Endodermal cell (in vitro differentiated cells): ENCODE measurements around the gene RNLS. TPM values are rescaled to one million over a fixed set of nuclear protein-coding genes. Genes with fewer than 3 reads are reported as not detected.

Experiments
- DNase-seq: peaks from one replicate; pipeline ENCODE4 v3.0.0-alpha.2; 2017
- H3K27ac ChIP-seq: 2 replicates; pipeline ENCODE4 v1.5.1; 2013; ENCODE audit warnings: mild to moderate bottlenecking, low read depth, low read length, moderate library complexity
- H3K27me3 ChIP-seq: 2 replicates; pipeline ENCODE4 v1.6.1; 2013; ENCODE audit warnings: mild to moderate bottlenecking, low read length, moderate library complexity; ENCODE audit not compliant: insufficient read depth, control insufficient read depth, poor library complexity, severe bottlenecking
- H3K36me3 ChIP-seq: 2 replicates; pipeline ENCODE4 v1.7.0; 2013; ENCODE audit warnings: mild to moderate bottlenecking, low read length, moderate library complexity; ENCODE audit not compliant: control insufficient read depth, insufficient read depth
- H3K4me1 ChIP-seq: one replicate; pipeline ENCODE4 v1.7.0; 2013; ENCODE audit warnings: low read length; ENCODE audit not compliant: control insufficient read depth, insufficient read depth
- H3K4me3 ChIP-seq: 2 replicates; pipeline ENCODE4 v1.5.1; 2013; ENCODE audit warnings: mild to moderate bottlenecking, low read length, moderate library complexity
- H3K9ac ChIP-seq: 2 replicates; pipeline ENCODE4 v1.6.1; 2013; ENCODE audit warnings: mild to moderate bottlenecking, low read length, moderate library complexity; ENCODE audit not compliant: poor library complexity, severe bottlenecking; ENCODE audit errors: extremely low read depth
- H3K9me3 ChIP-seq: 2 replicates; pipeline ENCODE4 v1.6.1; 2013; ENCODE audit warnings: mild to moderate bottlenecking, low read length, moderate library complexity; ENCODE audit not compliant: control insufficient read depth
- H3K27ac Mint-ChIP-seq: 2 replicates; pipeline ENCODE4 v1.8.0; 2020; ENCODE audit warnings: mixed read lengths
- H3K27me3 Mint-ChIP-seq: 2 replicates; pipeline ENCODE4 v1.8.0; 2021; ENCODE audit warnings: mild to moderate bottlenecking, mixed read lengths; ENCODE audit not compliant: insufficient read depth
- H3K36me3 Mint-ChIP-seq: 2 replicates; pipeline ENCODE4 v1.8.0; 2020; ENCODE audit warnings: low read depth, mixed read lengths
- H3K4me1 Mint-ChIP-seq: 2 replicates; pipeline ENCODE4 v1.8.0; 2020; ENCODE audit warnings: mixed read lengths
- H3K4me3 Mint-ChIP-seq: 2 replicates; pipeline ENCODE4 v1.8.0; 2020; ENCODE audit warnings: mild to moderate bottlenecking, moderate library complexity, mixed read lengths
- H3K9me3 Mint-ChIP-seq: 2 replicates; pipeline ENCODE4 v1.8.0; 2020; ENCODE audit warnings: mild to moderate bottlenecking, mixed read lengths
- WGBS, 2 experiments: methylation state at CpG; one replicate each; pipeline versions ENCODE4 v1.1.5 to v1.1.7; 2013; ENCODE audit warnings: missing lambda C conversion rate in 2 of 2, mixed read lengths in 1 of 2; ENCODE audit not compliant: insufficient coverage in 1 of 2, insufficient read length in 1 of 2; 5-methylcytosine and 5-hydroxymethylcytosine counted together
- total RNA-seq, 2 donors: library from RNA; stranded (reverse); fragmentation: NEBNext Ultra II Directional in 1 of 2; extraction: Animal tissue kit (Norgen Biotek cat#: 25700) in 1 of 2; gene quantifications; 2 replicates in 1 of 2; 3 replicates in 1 of 2; pipeline ENCODE4 v1.2.1, GENCODE V29; 2021
- TF ChIP-seq, protein P1 (sequence below): fragments of 200-600 bp; sonication (generic); conservative IDR thresholded peaks from 2 replicates; pipeline ENCODE4 v1.5.0; 2021; ENCODE audit warnings: antibody characterized with exemption, mild to moderate bottlenecking

RNLS gene
- total RNA-seq, 2 donors from 2014 or later = 10.1 to 12.3 TPM

DNA sequence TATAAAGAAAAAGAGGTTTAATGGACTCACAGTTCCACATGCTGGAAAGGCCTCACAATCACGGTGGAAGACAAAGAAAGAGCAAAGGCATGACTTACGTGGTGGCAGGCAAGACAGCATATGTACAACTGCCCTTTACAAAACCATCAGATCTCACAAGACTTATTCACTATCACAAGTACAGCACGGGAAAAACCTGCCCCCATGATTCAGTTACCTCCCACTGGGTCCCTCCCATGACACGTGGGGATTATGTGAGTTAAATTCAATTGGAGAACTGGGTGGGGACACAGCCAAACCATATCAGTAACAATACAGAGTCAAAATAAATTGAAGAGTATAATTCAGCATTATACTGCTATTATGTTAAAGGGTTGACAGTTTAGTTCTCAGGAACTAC lies 37.8 kb downstream of the RNLS start:
- Histone ChIP-seq H3K9me3 (no peaks in the 10 kb centered on the region), H3K36me3 (no peaks in the 10 kb centered on the region), H3K4me1 (peaks cover 5% of the 10 kb centered on the region), H3K9ac (no peak overlapping the region), H3K27ac (no peak overlapping the region), H3K27me3 (no peaks in the 10 kb centered on the region), H3K4me3 (no peak overlapping the region)
- TF ChIP-seq, protein P1, sequence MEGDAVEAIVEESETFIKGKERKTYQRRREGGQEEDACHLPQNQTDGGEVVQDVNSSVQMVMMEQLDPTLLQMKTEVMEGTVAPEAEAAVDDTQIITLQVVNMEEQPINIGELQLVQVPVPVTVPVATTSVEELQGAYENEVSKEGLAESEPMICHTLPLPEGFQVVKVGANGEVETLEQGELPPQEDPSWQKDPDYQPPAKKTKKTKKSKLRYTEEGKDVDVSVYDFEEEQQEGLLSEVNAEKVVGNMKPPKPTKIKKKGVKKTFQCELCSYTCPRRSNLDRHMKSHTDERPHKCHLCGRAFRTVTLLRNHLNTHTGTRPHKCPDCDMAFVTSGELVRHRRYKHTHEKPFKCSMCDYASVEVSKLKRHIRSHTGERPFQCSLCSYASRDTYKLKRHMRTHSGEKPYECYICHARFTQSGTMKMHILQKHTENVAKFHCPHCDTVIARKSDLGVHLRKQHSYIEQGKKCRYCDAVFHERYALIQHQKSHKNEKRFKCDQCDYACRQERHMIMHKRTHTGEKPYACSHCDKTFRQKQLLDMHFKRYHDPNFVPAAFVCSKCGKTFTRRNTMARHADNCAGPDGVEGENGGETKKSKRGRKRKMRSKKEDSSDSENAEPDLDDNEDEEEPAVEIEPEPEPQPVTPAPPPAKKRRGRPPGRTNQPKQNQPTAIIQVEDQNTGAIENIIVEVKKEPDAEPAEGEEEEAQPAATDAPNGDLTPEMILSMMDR = no peak
- H3K36me3 Mint-ChIP-seq = no peaks in the 10 kb centered on the region
- no peaks in the 10 kb centered on the region for H3K9me3 Mint-ChIP-seq
- H3K4me1 Mint-ChIP-seq = peaks cover 33% of the 10 kb centered on the region
- no peak overlapping the region for H3K27ac Mint-ChIP-seq
- no peak overlapping the region for H3K4me3 Mint-ChIP-seq
- no peak for DNase-seq
- no peaks in the 10 kb centered on the region for H3K27me3 Mint-ChIP-seq
- 70 to 80% methylated on average over 2 to 3 of the region's 4 CpGs for WGBS, 2 experiments

DNA sequence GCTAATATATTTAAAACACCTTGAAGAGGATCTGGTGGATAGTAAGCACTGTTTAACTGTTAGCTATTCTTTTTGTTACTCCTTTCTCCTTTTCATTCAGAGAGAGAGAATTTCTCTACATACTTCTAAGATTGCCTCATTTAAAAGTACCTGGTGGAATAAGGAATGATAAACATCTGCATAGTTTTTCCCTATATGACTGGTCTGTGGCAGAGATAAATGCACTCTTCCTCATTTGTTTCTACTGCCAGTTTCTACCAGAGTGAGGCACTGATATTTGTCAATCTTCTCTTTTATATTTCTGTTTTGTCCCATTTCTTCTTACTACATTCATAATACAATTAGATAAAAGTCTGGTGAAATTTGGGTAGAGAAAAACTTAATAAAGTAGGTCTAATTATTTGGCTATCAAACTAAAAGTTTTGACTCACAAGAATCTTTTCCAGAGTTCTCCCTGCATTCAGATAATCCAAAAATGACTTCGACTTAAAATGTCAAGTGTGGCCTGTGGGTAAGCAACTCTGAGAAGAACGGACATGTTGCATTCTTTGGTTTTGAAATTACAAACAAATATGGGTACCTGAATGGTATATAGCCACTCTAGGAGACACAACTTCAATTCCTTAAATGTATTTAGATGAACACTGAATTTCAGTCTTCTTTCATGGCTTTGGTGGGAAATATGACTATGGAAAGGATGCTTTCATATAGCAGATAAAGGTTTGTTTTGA lies 38.8 kb downstream of the RNLS start:
- WGBS, 2 experiments = 98% methylated on average over 2 of the region's 2 CpGs; no CpG with 5 or more reads in 1 of the 2 experiments
- H3K4me3 Mint-ChIP-seq = no peak overlapping the region

DNA sequence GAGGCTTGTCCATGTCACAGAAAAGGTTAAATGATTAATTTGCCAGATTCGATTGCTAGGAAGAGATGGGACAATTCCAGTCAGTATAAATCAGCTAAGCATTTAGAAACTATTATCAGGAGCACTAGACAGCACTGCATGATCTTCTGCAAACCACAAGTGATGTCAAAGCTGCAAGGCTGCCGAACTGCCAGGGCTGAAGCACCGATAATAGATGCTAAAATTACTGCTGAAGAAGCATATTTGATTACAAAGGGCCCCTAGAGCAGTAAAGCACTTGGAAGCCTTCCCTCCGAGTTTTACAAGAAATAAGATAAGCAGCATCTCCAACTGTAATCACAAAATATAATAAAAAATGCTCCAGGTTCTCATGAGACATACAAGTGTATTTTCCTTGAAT lies 40.6 kb downstream of the RNLS start:
- H3K9ac ChIP-seq = no peak overlapping the region
- Mint-ChIP-seq H3K27me3 (no peaks in the 10 kb centered on the region), H3K9me3 (no peaks in the 10 kb centered on the region), H3K36me3 (no peaks in the 10 kb centered on the region), H3K4me1 (peaks cover 37% of the 10 kb centered on the region), H3K27ac (no peak overlapping the region), H3K4me3 (no peak overlapping the region)
- H3K4me1 ChIP-seq = peaks cover 5% of the 10 kb centered on the region
- H3K4me3 ChIP-seq = no peak overlapping the region
- H3K27ac ChIP-seq = no peak overlapping the region
- H3K9me3 ChIP-seq = no peaks in the 10 kb centered on the region
- no peaks in the 10 kb centered on the region for H3K36me3 ChIP-seq
- H3K27me3 ChIP-seq = no peaks in the 10 kb centered on the region
- TF ChIP-seq, protein P1 = no peak
- WGBS, 2 experiments = 89 to 92% methylated on average over 2 to 4 of the region's 4 CpGs
- no peak for DNase-seq

More for the DNA sequence above, 38.8 kb downstream of the RNLS start:
- H3K9ac ChIP-seq = no peak overlapping the region
- peaks cover 5% of the 10 kb centered on the region for H3K4me1 ChIP-seq
- no peak for DNase-seq
- Mint-ChIP-seq H3K27ac (no peak overlapping the region), H3K4me1 (peaks cover 37% of the 10 kb centered on the region), H3K36me3 (no peaks in the 10 kb centered on the region), H3K9me3 (no peaks in the 10 kb centered on the region), H3K27me3 (no peaks in the 10 kb centered on the region)
- no peaks in the 10 kb centered on the region for H3K27me3 ChIP-seq
- H3K36me3 ChIP-seq = no peaks in the 10 kb centered on the region
- no peak overlapping the region for H3K4me3 ChIP-seq
- H3K27ac ChIP-seq = no peak overlapping the region
- TF ChIP-seq, protein P1 = no peak
- no peaks in the 10 kb centered on the region for H3K9me3 ChIP-seq
